AG09319 (cell line): ENCODE results near the gene RPS6KA2.

Experiments
- DNase-seq: peaks from one replicate; pipeline ENCODE4 v3.0.0-alpha.2; 2010; ENCODE audit warnings: low read depth; ENCODE audit errors: extremely low read depth
- CTCF ChIP-seq: IDR thresholded peaks from 2 replicates; pipeline ENCODE4 v1.5.1; 2011; ENCODE audit warnings: low read depth, mild to moderate bottlenecking, inconsistent platforms, low read length, moderate library complexity

RPS6KA2 gene

DNA sequence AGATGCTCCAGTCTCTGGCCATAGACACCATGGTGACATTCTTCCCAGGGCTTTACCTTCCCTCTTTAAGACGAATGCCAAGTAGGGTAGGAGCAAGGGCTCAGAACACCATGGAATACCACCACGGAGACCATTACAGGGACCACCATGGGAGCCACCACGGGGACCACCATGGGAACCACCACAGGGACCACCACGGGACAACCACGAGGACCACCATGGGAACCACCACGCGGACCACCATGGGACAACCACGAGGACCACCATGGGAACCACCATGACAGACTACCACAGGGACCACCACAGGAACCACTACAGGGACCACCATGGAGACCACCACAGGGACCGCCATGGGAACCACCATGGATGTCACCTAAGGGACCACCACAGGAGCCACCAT is 177.4 kb downstream of the RPS6KA2 start:
- TF ChIP-seq CTCF = no peak
- no peak for DNase-seq

DNA sequence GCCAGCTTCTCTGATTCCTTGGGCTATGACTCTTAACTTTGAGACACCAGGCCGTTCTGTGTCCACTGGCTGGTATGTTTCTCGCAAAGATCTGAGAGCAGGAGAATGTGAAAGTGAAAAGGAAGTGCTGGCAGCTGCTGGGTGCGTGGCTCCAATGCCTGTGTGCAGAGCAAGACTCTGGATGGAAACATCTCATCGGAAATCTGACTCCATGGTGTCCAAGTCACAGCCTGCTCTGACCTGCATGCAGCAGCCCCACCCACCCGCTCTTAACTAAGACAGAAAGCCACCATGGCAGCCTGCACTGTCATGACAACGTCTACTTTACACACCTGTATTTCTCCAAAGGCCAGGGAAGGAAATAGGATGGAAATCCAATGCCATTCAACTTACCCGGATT is 178.0 kb downstream of the RPS6KA2 start:
- DNase-seq = no peak
- TF ChIP-seq CTCF = no peak

DNA sequence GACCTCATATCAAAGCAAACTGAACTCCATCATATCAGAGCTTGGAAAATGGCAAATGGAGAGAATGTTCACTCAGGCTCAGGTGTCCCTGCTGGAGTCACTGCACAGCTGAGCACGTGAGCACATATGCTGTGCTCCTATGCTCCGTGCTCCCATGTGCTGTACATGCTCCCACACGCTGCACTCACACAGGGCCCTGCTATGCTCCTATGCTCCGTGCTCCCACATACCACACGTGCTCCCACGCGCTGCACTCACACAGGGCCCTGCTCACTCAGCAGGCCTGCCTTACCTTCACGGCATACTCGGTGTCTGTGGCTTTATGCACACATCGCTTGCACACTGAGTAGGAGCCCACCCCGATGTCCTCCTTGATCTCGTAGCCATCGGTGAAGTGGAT is 178.6 kb downstream of the RPS6KA2 start:
- no peak for TF ChIP-seq CTCF
- DNase-seq = no peak

DNA sequence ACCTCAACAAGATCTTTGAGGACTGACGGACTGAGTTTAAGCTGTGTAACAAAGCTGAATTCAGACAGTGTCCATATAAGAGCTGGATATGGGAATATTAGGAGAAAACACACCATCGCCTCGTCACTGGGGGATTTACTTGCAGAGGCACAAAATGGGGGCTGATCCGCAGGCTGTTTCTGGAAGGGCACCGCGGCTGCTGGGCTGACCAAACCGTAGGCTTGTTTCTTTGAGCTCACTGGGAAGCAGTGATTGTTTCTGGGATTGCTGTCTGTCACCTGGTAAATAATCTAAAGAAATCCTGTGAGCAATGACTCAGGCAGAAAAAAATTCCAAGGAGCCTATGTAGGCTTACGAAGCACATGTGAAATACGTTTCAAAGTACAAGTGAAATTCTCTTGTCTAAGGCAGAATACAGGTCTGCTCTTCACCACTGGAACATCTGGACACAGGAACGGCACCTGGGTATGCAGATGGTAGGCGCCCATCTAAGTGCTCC is 180.4 kb downstream of the RPS6KA2 start:
- no peak for DNase-seq
- TF ChIP-seq CTCF = no peak

GRCh38 chr6:166446146-166446545 is 180.9 kb downstream of the RPS6KA2 start:
- TF ChIP-seq CTCF = no peak

DNA sequence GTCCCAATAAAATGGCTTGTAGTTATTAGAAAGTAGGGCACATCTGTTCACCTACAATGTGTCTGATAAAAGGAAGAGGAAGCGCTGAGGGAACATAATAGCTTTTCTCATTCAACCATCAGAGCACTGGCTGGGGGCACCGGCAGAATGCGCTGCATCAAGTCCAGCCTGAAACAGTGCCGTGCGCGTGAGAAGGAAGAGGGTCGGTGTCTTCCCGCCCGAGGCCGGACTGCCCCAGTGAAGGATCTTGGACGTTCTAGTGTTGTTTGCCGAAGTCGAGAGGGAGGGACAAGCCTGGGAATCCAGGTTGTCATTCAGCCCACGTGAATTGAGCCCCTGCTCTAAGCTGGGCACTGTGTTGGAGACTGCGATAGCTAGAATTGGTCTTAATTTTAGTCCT is 182.6 kb downstream of the RPS6KA2 start:
- TF ChIP-seq CTCF = no peak
- no peak for DNase-seq

More at GRCh38 chr6:166446146-166446545, 180.9 kb downstream of the RPS6KA2 start:
- DNase-seq = no peak

DNA sequence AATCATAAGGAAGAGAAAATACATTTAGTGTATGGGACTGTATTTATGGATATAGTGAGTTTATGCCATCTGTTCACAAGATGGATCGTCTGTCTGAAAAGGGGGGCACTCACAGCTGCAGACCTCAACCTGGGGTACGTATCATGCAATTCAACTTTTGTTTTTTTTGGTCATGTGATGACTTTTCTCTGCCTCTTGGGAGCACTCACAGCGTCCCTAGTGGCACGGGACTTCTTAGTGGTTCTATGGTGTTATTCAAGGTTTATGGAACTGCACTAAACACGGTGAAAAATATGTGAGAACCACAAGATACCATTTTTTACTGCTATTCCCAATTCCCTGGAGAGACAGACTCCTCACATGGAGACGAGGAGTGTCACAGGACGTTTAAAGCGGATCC is 183.9 kb downstream of the RPS6KA2 start:
- no peak for DNase-seq
- no peak for TF ChIP-seq CTCF
